MV-4-11 (cell line): ENCODE measurements around the gene MYRF.
A peak's percentile ranks its signal among the peaks of the same experiment; 100 is the strongest.

Experiments
- DNase-seq: peaks from one replicate; lab custom pipeline; 2025; lab: John Stamatoyannopoulos, UW

MYRF gene

DNA sequence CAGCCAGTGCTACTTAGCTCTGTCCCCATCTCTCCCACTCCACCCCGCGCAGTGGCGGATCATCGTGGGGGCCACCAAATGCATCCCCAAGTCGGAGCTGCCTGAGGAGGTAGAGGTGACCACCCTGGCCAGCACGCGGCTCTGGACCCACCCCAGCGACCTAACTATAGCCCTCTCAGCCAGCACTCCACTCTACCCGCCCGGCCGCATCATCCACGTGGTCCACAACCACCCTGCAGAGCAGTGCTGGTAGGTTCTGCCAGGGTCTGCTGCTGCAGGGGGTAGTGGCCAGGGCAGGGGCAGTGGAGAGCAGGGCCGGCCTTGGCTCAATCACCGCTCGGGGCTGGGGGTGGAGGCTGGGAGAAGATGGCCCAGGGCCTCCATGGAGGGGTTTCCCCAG lies 13.0 kb upstream of the MYRF start:
- DNase-seq = no peak

- DNase-seq = no peak
These were observed 12.5 kb upstream of the MYRF start for GRCh38 chr11:61739966-61740365.

DNA sequence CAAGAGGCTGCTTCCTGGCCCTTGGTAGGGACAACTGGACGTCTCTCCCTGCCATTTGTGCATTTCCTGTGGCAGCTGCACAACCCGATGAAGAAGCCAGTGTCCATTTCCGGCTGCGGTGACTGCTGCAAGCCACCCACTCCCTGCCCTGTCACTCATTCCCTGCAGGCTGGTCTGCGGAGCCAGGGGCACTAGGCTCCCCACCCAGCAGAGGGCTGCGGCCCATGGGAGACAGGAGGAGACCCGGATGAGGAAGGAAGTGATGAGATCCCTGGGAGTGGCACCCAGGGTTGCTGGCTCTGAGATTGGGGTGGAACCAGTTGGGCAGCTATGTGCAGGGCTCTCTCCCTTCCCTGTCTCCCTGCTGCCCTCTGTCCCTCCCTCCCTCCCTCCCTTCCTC lies 10.0 kb upstream of the MYRF start:
- peak; percentile 74 for DNase-seq

- no peak for DNase-seq
These were observed 8.8 kb upstream of the MYRF start for GRCh38 chr11:61743486-61744095.

GRCh38 chr11:61744181-61744580 lies 8.3 kb upstream of the MYRF start:
- no peak for DNase-seq

GRCh38 chr11:61744609-61745156 lies 7.8 kb upstream of the MYRF start:
- DNase-seq = no peak

GRCh38 chr11:61745781-61746441 lies 6.5 kb upstream of the MYRF start:
- no peak for DNase-seq

GRCh38 chr11:61746442-61747191 lies 5.8 kb upstream of the MYRF start:
- no peak for DNase-seq

DNA sequence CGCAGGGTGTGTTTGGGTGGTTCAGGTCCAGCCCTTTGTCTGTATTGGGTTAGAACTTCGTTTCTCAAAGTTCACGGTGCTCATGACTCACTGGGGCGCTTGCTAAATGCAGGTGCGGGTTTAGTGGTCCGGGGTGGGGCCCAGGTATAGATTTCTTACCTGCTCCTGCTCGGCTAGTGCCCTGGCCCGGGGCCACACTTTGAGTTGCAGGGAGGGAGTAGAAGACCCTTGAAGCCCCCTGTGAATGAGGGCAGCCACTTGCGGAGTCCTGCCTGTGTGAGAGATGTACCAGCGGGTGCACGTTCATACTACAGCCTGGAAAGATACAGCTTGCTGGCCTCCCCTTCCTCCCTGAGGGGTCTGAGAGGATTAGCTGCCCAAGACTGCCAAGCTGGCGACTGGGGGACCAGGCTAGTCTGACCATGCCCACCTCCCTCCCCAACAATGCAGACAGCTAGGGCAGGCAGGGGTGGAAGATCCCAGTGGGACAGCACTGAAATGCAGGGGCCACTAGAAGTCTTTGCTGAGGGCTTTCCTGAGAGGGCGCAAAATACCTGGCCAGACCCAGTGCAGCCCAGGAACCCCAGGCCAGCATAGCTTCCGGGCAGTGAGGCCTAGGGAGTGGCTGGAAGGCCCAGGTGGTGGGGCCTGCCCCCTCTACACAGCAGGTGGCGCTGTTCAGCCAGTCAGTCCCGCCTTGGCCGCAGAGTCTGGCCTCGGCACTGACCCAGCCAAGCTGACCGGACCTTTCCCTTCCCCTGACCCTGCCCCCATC lies 5.1 kb upstream of the MYRF start:
- peak; percentile 38 for DNase-seq

GRCh38 chr11:61747967-61748285 lies 4.5 kb upstream of the MYRF start:
- DNase-seq = no peak

DNA sequence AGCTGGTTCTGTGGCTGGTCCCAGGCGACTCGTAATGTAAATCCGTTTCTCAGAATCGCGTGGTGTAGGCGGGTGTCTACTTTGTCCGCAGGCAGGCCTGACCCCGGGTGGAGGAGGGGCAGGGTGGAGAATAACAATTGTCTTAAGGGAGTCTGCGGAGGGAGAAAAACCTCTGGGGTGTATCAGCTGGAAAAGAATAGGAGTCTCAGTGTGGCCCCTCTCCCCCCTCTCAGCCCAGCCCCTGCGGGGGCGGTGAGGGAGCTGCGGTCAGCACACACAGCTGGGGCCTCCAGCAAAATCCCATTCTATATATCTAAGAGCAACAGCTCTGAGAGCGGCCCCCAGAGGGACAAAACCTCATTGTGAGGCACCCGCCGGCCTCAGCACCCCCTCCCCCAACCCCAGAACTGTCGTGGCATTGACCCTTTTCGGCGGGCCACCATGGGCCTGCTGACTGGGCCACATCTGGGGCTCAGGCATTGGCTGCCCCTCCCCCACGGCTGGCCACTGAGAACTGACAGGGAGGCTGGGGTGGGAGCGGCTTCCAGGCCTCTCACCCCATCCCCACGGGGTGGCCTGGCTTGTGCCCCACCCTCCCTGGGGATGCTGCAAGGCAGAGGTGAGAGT lies 2.7 kb upstream of the MYRF start:
- DNase-seq = no peak

- peak; percentile 4 for DNase-seq
These were observed 1.7 kb upstream of the MYRF start for GRCh38 chr11:61750631-61751273.

GRCh38 chr11:61751384-61751783 lies 1.1 kb upstream of the MYRF start:
- no peak for DNase-seq

DNA sequence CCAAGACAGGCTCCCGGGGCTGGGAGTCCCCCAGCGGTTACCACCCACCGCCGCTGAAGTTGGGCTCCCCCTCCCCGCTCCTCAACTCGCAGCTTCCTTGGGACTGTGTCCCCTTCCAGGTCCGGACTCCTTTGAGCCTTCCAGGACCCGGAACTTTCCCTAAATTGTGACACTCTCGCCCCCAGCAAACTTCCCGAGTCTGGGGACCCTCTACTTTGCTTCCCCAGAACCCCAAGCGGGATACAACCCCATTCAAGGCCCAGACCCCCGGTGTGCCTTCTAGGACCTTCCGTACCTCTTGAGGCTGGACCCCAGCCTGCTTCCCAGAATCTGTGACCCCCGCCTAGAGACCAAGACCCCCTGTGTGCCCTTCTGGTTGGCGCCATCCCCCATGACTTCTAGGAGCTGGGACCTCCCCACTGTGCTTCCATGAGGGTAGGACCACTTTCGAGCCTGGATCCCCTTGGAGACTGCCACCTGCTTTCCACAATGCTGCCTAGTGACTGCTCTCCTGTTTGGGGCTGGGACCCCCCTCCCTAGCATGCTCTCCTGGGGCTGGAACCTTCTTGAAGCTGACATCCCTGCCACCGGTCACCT lies 587 bp downstream of the MYRF start:
- DNase-seq = no peak

- DNase-seq = no peak
These were observed 1.2 kb downstream of the MYRF start for GRCh38 chr11:61753672-61754071.

DNA sequence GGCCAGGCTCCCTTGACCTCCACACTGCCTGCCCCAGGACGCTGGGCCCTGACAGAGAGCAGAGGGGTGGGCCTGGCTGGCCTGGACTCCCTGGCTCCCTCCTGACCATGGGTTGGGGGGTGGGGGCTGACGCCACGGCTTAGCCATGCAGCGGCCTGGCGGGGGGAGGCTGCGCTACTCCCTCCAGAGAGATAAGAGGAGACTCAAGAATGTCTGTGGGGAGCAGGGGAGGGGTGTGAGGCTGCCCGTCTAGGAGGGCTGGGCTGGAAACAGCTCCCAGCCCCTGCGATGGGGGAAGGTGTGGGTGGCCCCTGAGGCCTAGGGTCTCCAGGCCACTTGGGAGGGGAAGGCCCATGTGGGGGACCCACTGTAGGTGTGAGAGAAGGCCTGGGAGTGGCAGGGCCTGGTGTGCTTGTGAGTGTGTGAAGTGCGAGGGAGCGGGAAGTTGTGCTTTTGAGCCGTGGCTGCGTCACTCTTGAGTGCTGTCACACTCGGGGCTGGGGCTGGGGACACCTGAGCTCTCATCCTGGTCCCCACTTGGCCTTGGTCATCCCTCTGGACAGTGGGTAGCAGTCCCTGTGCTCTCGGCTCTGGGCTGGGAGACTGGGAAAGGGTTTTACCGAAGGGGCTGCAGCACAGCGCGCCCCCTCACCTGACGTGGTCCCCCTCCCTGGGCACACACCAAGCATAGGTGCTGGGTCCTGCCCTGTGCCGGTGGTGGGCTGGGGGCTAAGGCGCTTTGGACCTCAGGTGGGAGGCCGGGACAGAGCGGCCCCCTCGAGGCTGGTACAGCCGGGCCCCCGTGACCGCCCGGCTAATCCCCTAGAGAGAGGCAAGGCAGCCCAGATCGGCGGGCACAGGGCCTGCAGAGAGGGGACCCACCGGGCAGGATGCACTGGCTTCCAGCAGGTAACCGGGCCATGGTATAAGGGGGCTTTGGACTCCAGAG lies 2.4 kb downstream of the MYRF start:
- DNase-seq = no peak

DNA sequence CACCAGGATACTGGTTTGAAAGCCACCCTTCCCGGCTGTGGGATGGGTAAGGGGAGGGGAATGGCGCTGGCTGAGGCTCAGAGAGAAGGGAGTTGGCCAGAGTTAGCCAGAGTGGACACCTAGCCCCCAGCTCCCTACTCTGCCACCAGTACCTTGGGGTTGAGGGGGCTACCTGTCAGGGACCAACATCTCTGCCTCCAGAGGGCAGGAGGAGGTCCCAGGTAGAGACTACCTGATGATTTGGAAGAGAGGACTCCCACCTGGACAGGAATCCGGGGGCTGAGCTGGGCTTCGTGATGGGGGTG lies 3.7 kb downstream of the MYRF start:
- DNase-seq = no peak

GRCh38 chr11:61756452-61757212 lies 4.2 kb downstream of the MYRF start:
- DNase-seq = peak; percentile 47

GRCh38 chr11:61757213-61757862 lies 4.9 kb downstream of the MYRF start:
- DNase-seq = no peak
